GM18511 (cell line): ENCODE data around the gene CCBE1.
"Not testable (repeated sequence)": the region's sequence is repeated elsewhere in the genome, so short reads cannot be mapped to it uniquely, and the experiment has no call there.

Experiments used
- ATAC-seq: cut with Tn5 transposase; IDR thresholded peaks from one replicate; pipeline ENCODE4 v1.9.1; 2021; ENCODE audit warnings: mild to moderate bottlenecking, moderate library complexity; ENCODE audit not compliant: unreplicated experiment

The CCBE1 gene

GRCh38 chr18:59715966-59716369 is 18.7 kb upstream of the CCBE1 start:
- ATAC-seq = no peak

GRCh38 chr18:59715445-59715844 is 18.2 kb upstream of the CCBE1 start:
- no peak for ATAC-seq

GRCh38 chr18:59714096-59714495 is 16.9 kb upstream of the CCBE1 start:
- not testable (repeated sequence) for ATAC-seq

GRCh38 chr18:59712311-59712710 is 15.1 kb upstream of the CCBE1 start:
- ATAC-seq = no peak

GRCh38 chr18:59708988-59709387 is 11.8 kb upstream of the CCBE1 start:
- no peak for ATAC-seq

GRCh38 chr18:59707306-59707705 is 10.1 kb upstream of the CCBE1 start:
- ATAC-seq = no peak

- ATAC-seq = no peak
Observed at GRCh38 chr18:59706499-59706898, 9.3 kb upstream of the CCBE1 start.

GRCh38 chr18:59705145-59705544 is 7.9 kb upstream of the CCBE1 start:
- no peak for ATAC-seq

GRCh38 chr18:59704146-59704545 is 6.9 kb upstream of the CCBE1 start:
- ATAC-seq = no peak

GRCh38 chr18:59701272-59701671 is 4.0 kb upstream of the CCBE1 start:
- ATAC-seq = no peak

GRCh38 chr18:59700535-59700967 is 3.3 kb upstream of the CCBE1 start:
- ATAC-seq = no peak

GRCh38 chr18:59699750-59700534 is 2.7 kb upstream of the CCBE1 start:
- no peak for ATAC-seq

- ATAC-seq = no peak
Observed at GRCh38 chr18:59699061-59699460, 1.8 kb upstream of the CCBE1 start.

GRCh38 chr18:59696311-59697235 is 650 bp downstream of the CCBE1 start:
- peak; percentile 32 for ATAC-seq

- no peak for ATAC-seq
Observed at GRCh38 chr18:59695551-59695950, 1.7 kb downstream of the CCBE1 start.

- ATAC-seq = no peak
Observed at GRCh38 chr18:59694824-59695223, 2.4 kb downstream of the CCBE1 start.

- no peak for ATAC-seq
Observed at GRCh38 chr18:59691996-59692395, 5.2 kb downstream of the CCBE1 start.

- no peak for ATAC-seq
Observed at GRCh38 chr18:59690996-59691395, 6.2 kb downstream of the CCBE1 start.

GRCh38 chr18:59690186-59690982 is 6.8 kb downstream of the CCBE1 start:
- no peak for ATAC-seq

GRCh38 chr18:59689756-59690155 is 7.5 kb downstream of the CCBE1 start:
- ATAC-seq = no peak

- ATAC-seq = no peak
Observed at GRCh38 chr18:59686260-59686659, 11.0 kb downstream of the CCBE1 start.
